ENCODE data around the gene CACNA1A.
A peak's percentile ranks its signal among the peaks of the same experiment; 100 is the strongest.

The CACNA1A gene

DNA sequence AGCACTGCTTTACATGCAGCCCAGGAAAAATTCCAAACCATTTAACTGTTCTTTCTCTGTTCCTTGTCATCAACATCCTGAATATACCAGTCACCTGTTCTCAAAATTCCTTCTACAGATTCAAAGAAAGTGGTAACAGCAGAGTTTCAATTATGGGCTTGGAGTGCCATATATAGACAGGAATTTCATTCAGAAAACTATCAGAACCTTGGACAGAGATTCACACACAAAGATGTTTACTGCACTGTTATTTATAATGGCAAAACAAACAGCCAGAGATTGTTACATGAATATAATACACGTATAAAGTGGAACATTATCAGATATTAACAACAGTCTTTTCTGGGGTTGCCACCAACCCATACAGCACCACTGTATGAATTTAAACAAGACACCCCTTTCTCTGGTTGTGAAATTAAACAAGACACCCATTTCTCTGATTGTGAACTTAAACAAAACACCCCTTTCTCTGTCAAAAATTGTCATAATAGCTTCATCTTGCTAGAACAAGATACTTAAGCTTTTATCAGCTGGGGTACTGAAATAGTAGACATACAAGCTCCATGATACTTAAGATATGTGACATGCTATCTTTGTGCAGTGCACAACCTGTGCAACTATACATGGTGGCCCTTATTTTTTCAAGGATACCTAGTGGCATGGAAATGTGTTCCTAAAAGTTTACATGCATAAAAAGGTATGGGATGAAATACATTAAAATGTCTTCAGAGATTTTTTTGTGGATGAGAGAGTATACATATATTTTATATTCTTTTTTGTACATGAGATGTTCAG is 12.6 kb downstream of the CACNA1A start:
- no peak for DNase-seq (ENCODE audit: low read depth)

- DNase-seq (ENCODE audit: low read depth), result no peak
Observed at GRCh38 chr19:13492128-13492527, 14.2 kb downstream of the CACNA1A start.

DNA sequence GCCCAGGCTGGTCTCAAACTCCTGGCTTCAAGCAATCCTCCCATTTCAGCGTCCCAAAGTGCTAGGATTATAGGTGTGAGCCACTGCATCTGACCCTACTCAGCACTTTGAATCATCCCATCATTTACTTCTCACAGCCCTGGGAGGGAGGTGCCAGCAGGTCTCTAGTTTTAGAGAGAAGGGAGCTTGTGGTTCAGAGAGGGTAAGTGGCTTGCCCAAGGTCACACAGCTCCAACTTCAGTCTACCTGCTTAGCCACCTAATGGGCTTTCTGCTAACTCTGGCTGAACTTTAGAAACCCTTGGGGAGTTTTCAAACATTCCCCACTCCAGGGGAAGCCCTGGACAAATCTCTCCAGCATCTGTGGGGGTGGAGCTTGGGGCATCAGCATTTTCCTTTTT is 18.3 kb downstream of the CACNA1A start:
- DNase-seq (ENCODE audit: low read depth), result no peak

DNA sequence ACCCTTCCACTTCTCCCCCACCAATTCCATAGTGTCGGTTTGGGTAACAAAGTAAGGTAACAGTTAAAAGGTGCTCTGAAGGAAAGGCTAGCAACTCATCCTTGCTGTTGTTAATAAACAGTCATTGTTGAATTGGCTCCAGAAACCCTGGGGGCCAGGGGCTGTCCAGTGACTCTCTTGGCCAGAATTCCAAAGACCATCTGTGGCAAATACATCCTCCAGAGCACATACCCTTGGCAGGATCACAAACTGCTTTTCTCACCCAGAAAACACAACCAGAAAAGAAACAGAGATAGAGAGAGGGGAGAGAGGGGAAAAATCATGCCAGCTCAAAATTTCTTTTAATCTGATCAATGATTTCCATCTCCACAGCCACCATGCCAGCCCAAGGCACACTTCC is 22.1 kb downstream of the CACNA1A start:
- no peak for DNase-seq (ENCODE audit: low read depth)

GRCh38 chr19:13483215-13483614 is 23.1 kb downstream of the CACNA1A start:
- DNase-seq (ENCODE audit: low read depth), result no peak

DNA sequence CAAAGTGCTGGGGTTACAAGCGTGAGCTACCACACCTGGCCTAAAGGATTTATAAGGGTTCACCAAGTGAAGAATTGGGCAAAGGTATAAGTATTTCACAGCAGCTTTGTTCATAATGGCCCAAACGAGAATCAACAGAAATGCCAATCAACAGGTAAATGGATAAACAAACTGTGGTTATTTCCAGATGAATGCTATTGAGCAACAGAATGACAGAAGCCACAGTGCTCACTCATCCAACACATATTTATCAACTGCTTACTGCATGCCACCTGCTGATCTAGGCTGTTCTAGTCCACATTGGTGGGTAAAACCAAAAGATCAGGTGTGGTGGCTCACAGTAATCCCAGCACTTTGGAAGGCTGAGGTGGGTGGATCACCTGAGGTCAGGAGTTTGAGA is 27.7 kb downstream of the CACNA1A start:
- no peak for DNase-seq (ENCODE audit: low read depth)

DNA sequence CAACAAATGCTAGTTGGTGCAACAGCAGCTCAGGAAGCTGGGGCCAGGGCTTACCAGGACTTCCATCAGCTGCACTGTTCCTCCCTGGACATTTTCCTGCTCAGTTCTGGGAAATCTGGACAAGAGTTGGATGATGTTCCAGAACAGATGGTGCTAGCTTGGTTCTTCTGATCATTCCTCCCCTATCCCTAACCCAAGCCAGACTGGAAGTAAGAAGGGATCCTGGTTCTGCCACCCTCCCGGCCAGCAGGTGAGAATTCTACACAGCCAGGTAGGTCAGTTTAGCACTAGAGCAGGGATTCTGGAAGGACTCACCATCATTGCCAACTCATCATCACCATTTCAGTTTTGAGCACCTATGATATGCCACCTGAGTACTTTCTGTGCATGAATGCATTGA is 30.2 kb downstream of the CACNA1A start:
- DNase-seq (ENCODE audit: low read depth), result no peak

DNA sequence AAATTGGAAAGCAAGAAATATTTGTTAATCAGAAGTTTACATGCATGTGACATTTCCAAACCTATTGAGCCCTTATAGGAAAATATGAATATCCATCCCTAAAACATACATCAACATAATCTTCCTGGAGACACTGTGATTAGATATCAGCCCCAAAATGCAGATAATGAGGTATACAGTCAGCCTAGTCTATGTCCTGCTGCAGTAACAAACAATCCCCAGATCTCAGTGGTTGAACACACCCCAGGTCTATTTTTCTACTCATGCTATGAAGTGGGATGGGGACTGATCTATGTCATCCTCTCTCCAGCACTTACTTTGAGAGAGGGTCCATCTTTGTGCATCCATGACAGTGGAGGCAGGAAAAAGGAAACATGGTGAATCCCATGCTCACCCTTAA is 31.2 kb downstream of the CACNA1A start:
- no peak for DNase-seq (ENCODE audit: low read depth)

DNA sequence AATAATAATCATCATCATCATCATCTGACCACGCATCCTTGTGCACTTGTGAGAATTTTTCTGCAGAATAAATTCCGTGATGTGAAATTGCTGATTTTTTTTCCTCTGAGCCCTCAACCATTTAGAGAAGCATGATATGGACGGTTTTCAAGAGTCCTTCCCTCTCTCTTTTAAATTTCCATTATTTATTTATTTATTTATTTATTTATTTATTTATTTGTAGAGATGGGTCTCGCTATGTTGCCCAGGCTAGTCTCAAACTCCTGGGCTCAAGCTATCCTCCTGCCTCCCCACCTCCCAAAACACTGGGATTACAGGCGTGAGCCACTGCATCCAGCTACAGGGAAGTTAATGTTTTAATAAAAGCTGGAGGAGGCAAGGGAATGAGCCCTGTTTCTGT is 39.6 kb downstream of the CACNA1A start:
- DNase-seq (ENCODE audit: low read depth), result no peak

- no peak for DNase-seq (ENCODE audit: low read depth)
Observed at GRCh38 chr19:13463296-13463695, 43.0 kb downstream of the CACNA1A start.

GRCh38 chr19:13461536-13461935 is 44.7 kb downstream of the CACNA1A start:
- DNase-seq (ENCODE audit: low read depth), result no peak

- DNase-seq (ENCODE audit: low read depth), result no peak
Observed at GRCh38 chr19:13460045-13460444, 46.2 kb downstream of the CACNA1A start.

DNA sequence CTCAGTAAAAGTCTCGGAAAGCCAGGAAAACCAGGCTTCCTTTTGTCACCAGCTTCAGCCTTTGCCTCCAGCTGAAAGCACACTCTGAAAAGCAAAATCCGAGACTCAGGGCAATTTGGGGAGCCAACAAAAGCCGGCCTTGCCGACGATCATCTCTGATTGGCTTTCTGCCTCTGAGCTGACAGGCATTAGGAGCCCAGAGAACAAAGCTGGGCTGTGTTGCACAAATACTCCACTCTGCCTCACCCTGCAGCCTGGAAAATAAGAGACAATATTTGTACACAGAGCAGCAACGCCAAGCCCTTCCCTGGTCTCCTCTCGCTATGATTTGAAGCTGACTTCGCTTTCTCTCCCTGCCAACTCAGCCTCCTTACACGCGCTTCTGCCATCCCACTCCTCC is 46.9 kb downstream of the CACNA1A start:
- DNase-seq (ENCODE audit: low read depth), result no peak

DNA sequence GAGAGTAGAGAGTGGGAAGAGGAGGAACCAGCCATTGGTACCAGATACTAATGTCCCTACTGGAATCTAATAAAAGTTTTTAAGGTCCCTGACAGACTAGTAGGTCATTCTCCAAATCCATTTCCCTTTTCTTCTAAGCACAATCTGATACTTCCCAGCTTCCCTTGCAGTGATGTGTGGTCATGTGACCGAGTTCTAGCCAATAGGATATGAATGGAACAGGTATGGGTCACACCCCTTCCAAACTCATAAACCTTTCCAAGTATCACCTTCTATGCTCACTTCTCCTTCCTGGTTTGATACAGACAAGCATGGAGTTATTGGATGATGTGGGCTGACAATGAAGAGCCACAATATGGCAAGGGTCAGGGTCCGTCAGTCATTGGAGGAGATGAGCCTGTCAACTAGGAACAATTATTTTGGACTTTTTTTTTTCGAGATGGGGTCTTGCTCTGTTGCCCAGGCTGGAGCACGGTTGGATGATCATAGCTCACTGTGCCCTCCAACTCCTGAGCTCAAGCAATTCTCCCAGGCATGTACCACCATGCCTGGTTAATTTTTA is 54.8 kb downstream of the CACNA1A start:
- no peak for DNase-seq (ENCODE audit: low read depth)

GRCh38 chr19:13447978-13448377 is 58.3 kb downstream of the CACNA1A start:
- DNase-seq (ENCODE audit: low read depth), result no peak

DNA sequence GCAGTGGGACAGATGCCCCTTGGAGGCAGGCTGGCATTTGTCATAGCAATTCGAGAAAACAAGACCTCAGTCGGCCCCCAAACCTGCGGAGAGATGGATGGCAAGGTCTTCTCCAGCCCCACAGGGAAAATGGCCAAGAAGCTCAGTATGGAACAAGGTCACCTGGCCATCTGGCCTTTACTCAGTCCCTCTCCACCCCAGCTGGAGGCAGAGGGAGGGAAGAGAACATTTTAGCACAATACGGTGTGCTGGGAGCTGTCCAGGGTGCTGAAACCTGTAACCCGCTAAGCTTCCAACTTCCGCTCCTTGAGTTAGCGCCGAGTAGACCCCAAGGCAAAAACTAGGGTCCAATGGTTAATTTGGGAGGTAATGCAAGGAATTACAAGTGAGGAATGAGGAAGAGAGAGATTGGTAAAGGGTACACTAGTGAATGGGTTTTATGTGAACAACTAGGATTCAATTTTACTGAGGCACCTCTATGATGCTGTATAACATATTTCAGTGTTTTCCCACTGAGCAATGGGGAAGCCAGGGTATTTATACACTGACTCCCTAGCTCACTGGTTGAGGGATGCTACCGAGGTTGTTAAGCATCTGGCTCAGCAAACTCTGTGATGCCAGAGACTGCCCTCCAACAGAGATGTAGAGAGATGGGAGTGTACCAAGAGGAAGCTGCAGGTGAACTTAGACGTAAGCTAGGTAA is 64.3 kb downstream of the CACNA1A start:
- DNase-seq (ENCODE audit: low read depth), result no peak

DNA sequence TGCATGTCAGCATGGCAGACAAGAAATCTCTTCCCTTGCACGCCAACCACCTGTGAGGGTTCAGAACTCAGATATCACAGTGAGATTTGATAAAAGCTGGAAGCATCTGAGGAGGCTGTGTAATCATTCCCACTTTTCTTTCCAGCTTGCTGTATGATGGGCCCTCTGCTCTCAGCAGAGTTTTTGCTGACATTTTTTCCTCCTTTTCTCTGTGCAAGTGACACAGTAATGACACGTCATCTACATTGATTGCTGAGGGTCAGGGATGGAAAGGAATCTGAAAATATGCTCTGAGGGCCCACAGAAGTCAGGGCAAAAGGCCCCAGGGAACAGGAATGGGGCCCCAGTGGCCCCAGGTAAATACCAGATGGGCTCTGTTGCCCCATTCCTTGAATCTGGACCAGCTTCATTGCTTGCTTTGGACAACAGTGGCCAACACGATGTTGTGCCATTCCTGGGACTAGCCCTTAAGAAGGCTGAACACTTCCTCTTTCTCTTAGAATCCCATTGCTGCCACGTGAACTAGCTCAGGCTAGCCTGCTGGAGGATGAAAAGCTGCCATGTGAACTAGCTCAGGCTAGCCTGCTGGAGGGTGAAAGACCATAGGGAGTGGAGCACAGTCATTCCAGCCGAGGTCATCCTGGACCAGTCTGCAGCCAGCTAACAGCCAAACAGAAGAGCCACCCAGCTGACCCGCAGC is 68.2 kb downstream of the CACNA1A start:
- no peak for DNase-seq (ENCODE audit: low read depth)

DNA sequence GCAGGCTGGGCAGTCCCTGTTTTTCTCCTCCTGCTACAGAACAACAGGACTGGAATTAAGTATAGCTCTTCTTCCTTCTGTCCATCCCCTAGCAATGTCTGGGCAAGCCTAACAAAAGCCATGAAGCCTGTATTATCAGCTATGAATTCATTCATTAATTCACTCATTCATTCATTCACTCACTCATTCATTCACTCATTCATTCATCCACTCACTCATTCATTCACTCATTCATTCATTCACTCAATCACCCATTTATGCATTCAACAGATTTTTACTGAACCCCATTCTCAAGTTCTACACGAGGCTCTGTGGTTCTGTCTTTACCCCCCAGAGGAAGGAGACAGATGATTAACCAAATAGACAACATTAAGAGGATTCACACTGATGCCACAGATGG is 69.9 kb downstream of the CACNA1A start:
- DNase-seq (ENCODE audit: low read depth), result no peak

DNA sequence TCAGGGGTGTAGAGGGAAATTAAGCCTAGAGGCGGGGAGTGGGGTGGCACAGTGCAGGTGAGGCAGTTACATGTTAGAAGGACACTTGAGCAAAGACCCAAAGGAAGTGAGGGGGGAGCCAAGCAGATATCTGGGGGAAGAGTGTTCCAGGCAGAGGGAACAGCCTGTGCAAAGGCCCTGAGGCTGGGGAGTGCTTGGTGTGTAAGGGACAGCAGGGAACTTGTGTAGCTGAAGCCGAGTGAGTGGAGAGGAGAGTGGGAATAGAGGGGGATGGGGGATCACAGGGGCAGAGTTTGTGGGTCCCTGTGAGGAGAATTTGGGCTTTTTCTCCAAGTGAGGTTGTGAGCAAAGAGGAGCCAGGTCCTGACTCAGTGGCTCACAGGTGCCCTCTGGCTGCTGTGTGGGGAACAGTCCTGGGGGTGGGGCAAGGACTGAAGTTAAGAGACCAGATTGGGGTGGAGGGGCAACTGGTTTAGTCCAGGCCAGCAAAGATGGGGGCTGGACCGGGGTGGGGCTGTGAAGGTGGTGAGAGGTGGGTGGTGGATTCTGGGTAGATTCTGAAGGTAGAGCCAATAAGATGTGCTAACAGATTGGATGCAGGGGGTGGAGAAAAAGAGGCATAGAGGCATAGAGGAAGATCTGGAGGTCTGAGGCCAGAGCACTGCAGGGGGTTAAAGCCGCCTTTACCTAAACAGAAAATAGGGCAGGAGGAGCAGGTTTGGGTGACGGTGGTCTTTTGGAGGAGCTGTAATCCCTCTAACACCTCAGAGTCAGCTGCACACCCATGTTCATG is 75.3 kb downstream of the CACNA1A start:
- peak; percentile 37 for DNase-seq (ENCODE audit: low read depth)

DNA sequence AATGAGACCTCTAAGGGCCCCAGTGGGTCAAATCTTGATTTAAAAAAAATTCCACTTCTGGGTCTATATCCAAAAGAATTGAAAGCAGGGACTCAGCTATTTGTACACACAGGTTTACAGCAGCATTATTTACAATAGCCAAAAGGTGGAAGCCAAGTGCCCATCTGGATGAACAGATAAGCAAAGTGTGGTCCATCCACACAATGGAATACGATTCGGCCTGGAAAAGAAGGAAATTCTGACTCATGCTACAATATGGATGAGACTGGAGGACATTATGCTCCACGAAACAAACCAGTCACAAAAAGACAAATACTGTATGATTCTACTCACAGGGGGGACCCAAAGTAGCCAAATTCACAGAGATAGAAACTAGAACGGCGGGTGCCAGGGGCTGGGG is 76.7 kb downstream of the CACNA1A start:
- DNase-seq (ENCODE audit: low read depth), result no peak

- DNase-seq (ENCODE audit: low read depth), result peak; percentile 3
Observed at GRCh38 chr19:13428352-13428751, 77.9 kb downstream of the CACNA1A start.
